Panc1 (cell line): ENCODE results near the gene CFAP53.

Source experiments
- POLR2AphosphoS5 ChIP-seq: IDR thresholded peaks from 2 replicates; pipeline ENCODE4 v1.6.1; 2012; ENCODE audit warnings: mild to moderate bottlenecking, low read depth, low read length, moderate library complexity
- SIN3A ChIP-seq: IDR thresholded peaks from 2 replicates; pipeline ENCODE4 v1.6.1; 2012; ENCODE audit warnings: low read depth, mild to moderate bottlenecking, low read length, moderate library complexity, borderline replicate concordance; ENCODE audit not compliant: insufficient read depth
- TCF7L2 ChIP-seq: IDR thresholded peaks from 2 replicates; pipeline ENCODE4 v1.6.1; 2011; ENCODE audit warnings: mild to moderate bottlenecking, low read depth, low read length, inconsistent platforms
- TF ChIP-seq, protein P1 (sequence below): fragments of 450-650 bp; IDR thresholded peaks from 2 replicates; pipeline ENCODE4 v1.5.1; 2017; ENCODE audit warnings: mild to moderate bottlenecking

DNA sequence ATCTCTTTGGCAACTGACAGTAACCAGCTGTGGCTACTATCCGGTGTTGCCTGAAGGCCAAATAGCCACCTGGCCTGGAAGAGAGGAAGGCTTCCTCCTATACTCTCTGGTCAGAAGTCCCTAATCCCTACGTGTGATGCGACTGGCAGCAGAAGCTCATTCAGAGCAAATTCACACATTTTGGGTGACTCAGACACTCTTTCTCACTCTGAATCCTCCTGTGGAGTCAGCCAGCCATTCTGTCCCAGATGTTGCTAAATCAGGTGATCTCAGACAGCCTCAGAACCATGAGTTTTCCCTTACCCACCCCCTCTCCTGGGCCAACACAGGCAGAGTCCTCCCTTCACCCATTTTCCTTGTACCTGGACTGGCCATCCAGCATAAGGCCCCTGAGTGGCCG, 34.7 kb downstream of the CFAP53 start:
- TF ChIP-seq TCF7L2 = no peak
- TF ChIP-seq, protein P1, sequence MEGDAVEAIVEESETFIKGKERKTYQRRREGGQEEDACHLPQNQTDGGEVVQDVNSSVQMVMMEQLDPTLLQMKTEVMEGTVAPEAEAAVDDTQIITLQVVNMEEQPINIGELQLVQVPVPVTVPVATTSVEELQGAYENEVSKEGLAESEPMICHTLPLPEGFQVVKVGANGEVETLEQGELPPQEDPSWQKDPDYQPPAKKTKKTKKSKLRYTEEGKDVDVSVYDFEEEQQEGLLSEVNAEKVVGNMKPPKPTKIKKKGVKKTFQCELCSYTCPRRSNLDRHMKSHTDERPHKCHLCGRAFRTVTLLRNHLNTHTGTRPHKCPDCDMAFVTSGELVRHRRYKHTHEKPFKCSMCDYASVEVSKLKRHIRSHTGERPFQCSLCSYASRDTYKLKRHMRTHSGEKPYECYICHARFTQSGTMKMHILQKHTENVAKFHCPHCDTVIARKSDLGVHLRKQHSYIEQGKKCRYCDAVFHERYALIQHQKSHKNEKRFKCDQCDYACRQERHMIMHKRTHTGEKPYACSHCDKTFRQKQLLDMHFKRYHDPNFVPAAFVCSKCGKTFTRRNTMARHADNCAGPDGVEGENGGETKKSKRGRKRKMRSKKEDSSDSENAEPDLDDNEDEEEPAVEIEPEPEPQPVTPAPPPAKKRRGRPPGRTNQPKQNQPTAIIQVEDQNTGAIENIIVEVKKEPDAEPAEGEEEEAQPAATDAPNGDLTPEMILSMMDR = no peak
- TF ChIP-seq POLR2AphosphoS5 = no peak
- no peak for TF ChIP-seq SIN3A
